ENCODE data around the gene BIRC3. TPM values are rescaled to one million over a fixed set of nuclear protein-coding genes. Genes with fewer than 3 reads are reported as not detected.

BIRC3 gene
- total RNA-seq, 1 donor from 2014 or later: not detected

DNA sequence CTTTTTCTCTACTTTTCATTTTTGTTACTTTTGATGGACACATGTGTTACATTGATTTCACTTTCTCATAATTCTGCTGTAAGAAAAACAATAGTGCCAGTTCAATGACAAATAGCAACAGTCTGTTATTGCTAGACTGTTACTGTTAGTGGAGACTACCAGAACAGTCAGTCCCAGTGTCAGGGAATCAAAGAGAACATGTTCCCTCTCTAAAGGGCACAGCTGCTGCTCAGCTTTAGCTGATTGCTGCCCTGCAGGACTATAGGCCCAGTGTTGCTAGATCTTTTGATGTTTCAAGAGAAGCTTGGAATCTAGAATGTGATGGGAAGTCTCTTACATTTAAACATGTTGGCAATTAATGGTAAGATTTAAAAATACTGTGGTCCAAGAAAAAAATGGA is 3.4 kb downstream of the BIRC3 start:
- no peaks in the 10 kb centered on the region for H3K36me3 Mint-ChIP-seq (ENCODE audit: unreplicated experiment)
- H3K9me3 Mint-ChIP-seq (ENCODE audit: unreplicated experiment): peaks cover 4% of the 10 kb centered on the region
- H3K4me3 Mint-ChIP-seq (ENCODE audit: unreplicated experiment): no peak overlapping the region
- H3K27ac Mint-ChIP-seq (ENCODE audit: unreplicated experiment): no peak overlapping the region
- no peak for DNase-seq
- H3K4me1 Mint-ChIP-seq (ENCODE audit: low read depth, unreplicated experiment): peaks cover 6% of the 10 kb centered on the region
- H3K27me3 Mint-ChIP-seq (ENCODE audit: unreplicated experiment): peaks cover 2% of the 10 kb centered on the region
- TF ChIP-seq, protein P1, sequence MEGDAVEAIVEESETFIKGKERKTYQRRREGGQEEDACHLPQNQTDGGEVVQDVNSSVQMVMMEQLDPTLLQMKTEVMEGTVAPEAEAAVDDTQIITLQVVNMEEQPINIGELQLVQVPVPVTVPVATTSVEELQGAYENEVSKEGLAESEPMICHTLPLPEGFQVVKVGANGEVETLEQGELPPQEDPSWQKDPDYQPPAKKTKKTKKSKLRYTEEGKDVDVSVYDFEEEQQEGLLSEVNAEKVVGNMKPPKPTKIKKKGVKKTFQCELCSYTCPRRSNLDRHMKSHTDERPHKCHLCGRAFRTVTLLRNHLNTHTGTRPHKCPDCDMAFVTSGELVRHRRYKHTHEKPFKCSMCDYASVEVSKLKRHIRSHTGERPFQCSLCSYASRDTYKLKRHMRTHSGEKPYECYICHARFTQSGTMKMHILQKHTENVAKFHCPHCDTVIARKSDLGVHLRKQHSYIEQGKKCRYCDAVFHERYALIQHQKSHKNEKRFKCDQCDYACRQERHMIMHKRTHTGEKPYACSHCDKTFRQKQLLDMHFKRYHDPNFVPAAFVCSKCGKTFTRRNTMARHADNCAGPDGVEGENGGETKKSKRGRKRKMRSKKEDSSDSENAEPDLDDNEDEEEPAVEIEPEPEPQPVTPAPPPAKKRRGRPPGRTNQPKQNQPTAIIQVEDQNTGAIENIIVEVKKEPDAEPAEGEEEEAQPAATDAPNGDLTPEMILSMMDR (IDR thresholded peaks at IDR 0.05; ENCODE audit: partially characterized antibody, unreplicated experiment): no peak

DNA sequence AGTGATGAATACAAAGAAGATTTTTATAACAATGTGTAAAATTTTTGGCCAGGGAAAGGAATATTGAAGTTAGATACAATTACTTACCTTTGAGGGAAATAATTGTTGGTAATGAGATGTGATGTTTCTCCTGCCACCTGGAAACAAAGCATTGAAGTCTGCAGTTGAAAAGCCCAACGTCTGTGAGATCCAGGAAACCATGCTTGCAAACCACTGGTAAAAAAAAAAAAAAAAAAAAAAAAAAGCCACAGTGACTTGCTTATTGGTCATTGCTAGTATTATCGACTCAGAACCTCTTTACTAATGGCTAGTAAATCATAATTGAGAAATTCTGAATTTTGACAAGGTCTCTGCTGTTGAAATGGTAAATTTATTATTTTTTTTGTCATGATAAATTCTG is 5.3 kb downstream of the BIRC3 start:
- DNase-seq: no peak
- TF ChIP-seq, protein P1 (IDR thresholded peaks at IDR 0.05; ENCODE audit: partially characterized antibody, unreplicated experiment): no peak
- H3K27ac Mint-ChIP-seq (ENCODE audit: unreplicated experiment): no peak overlapping the region
- H3K9me3 Mint-ChIP-seq (ENCODE audit: unreplicated experiment): no peaks in the 10 kb centered on the region
- H3K4me3 Mint-ChIP-seq (ENCODE audit: unreplicated experiment): no peak overlapping the region
- no peaks in the 10 kb centered on the region for H3K36me3 Mint-ChIP-seq (ENCODE audit: unreplicated experiment)
- peaks cover 2% of the 10 kb centered on the region for H3K27me3 Mint-ChIP-seq (ENCODE audit: unreplicated experiment)
- H3K4me1 Mint-ChIP-seq (ENCODE audit: low read depth, unreplicated experiment): peaks cover 1% of the 10 kb centered on the region

DNA sequence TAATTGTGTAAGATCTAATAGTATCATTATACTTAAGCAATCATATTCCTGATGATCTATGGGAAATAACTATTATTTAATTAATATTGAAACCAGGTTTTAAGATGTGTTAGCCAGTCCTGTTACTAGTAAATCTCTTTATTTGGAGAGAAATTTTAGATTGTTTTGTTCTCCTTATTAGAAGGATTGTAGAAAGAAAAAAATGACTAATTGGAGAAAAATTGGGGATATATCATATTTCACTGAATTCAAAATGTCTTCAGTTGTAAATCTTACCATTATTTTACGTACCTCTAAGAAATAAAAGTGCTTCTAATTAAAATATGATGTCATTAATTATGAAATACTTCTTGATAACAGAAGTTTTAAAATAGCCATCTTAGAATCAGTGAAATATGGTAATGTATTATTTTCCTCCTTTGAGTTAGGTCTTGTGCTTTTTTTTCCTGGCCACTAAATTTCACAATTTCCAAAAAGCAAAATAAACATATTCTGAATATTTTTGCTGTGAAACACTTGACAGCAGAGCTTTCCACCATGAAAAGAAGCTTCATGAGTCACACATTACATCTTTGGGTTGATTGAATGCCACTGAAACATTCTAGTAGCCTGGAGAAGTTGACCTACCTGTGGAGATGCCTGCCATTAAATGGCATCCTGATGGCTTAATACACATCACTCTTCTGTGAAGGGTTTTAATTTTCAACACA is 6.4 kb downstream of the BIRC3 start:
- DNase-seq: no peak
- Mint-ChIP-seq H3K9me3 (ENCODE audit: unreplicated experiment) (no peaks in the 10 kb centered on the region), H3K36me3 (ENCODE audit: unreplicated experiment) (no peaks in the 10 kb centered on the region), H3K4me3 (ENCODE audit: unreplicated experiment) (no peak overlapping the region), H3K27me3 (ENCODE audit: unreplicated experiment) (peaks cover 1% of the 10 kb centered on the region), H3K27ac (ENCODE audit: unreplicated experiment) (no peak overlapping the region), H3K4me1 (ENCODE audit: low read depth, unreplicated experiment) (no peaks in the 10 kb centered on the region)
- TF ChIP-seq, protein P1 (IDR thresholded peaks at IDR 0.05; ENCODE audit: partially characterized antibody, unreplicated experiment): no peak

DNA sequence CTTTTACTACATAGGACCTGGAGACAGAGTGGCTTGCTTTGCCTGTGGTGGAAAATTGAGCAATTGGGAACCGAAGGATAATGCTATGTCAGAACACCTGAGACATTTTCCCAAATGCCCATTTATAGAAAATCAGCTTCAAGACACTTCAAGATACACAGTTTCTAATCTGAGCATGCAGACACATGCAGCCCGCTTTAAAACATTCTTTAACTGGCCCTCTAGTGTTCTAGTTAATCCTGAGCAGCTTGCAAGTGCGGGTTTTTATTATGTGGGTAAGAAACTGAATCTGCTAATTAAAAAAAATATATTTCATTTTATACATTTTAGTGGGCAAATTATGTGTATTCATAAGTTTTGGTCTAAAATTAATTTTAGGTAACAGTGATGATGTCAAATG is 7.8 kb downstream of the BIRC3 start:
- H3K9me3 Mint-ChIP-seq (ENCODE audit: unreplicated experiment): no peaks in the 10 kb centered on the region
- H3K36me3 Mint-ChIP-seq (ENCODE audit: unreplicated experiment): no peaks in the 10 kb centered on the region
- H3K27me3 Mint-ChIP-seq (ENCODE audit: unreplicated experiment): no peaks in the 10 kb centered on the region

DNA sequence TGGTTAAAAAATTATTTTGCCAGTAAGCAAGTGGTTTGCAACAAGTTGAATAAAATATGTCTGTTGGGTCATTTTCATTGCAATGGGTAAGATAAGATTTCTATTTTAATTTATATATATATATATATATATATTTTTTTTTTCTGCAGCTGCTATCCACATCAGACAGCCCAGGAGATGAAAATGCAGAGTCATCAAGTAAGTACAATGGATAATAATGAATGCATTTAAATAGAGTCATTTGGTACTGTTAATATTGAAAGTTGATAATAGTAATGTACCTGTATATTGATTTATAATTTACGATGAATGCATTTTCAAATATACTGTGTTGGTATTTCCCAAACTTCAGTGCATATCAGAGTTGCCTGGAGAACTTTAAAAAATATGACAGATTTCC is 11.5 kb downstream of the BIRC3 start:
- Mint-ChIP-seq H3K4me1 (ENCODE audit: low read depth, unreplicated experiment) (no peaks in the 10 kb centered on the region), H3K4me3 (ENCODE audit: unreplicated experiment) (no peak overlapping the region), H3K36me3 (ENCODE audit: unreplicated experiment) (no peaks in the 10 kb centered on the region), H3K27ac (ENCODE audit: unreplicated experiment) (no peak overlapping the region), H3K9me3 (ENCODE audit: unreplicated experiment) (no peaks in the 10 kb centered on the region), H3K27me3 (ENCODE audit: unreplicated experiment) (no peaks in the 10 kb centered on the region)
- no peak for DNase-seq
- TF ChIP-seq, protein P1 (IDR thresholded peaks at IDR 0.05; ENCODE audit: partially characterized antibody, unreplicated experiment): no peak

More for the DNA sequence above, 7.8 kb downstream of the BIRC3 start:
- H3K4me3 Mint-ChIP-seq (ENCODE audit: unreplicated experiment): no peak overlapping the region
- H3K4me1 Mint-ChIP-seq (ENCODE audit: low read depth, unreplicated experiment): no peaks in the 10 kb centered on the region
- H3K27ac Mint-ChIP-seq (ENCODE audit: unreplicated experiment): no peak overlapping the region
- TF ChIP-seq, protein P1 (IDR thresholded peaks at IDR 0.05; ENCODE audit: partially characterized antibody, unreplicated experiment): no peak
- DNase-seq: no peak

Data from glutamatergic neuron (in vitro differentiated cells).